IPS DF 6.9 (cell line): ENCODE results near the gene MYO5B.
"Not testable (repeated sequence)": the region's sequence is repeated elsewhere in the genome, so short reads cannot be mapped to it uniquely, and the experiment has no call there.

Source experiments
- DNase-seq: peaks from one replicate; pipeline ENCODE4 v3.0.0-alpha.2; 2013; ENCODE audit warnings: low read depth, low spot score
- H3K27ac ChIP-seq: one replicate; pipeline ENCODE4 v1.5.1; 2013; ENCODE audit warnings: low read length, control low read depth
- H3K27me3 ChIP-seq: 2 replicates; pipeline ENCODE4 v1.6.1; 2013; ENCODE audit warnings: mild to moderate bottlenecking, low read length; ENCODE audit not compliant: control insufficient read depth, insufficient read depth
- H3K36me3 ChIP-seq: 2 replicates; pipeline ENCODE4 v1.6.1; 2013; ENCODE audit warnings: low read length; ENCODE audit not compliant: control insufficient read depth, insufficient read depth
- H3K4me1 ChIP-seq: 2 replicates; pipeline ENCODE4 v1.6.1; 2013; ENCODE audit warnings: low read length; ENCODE audit not compliant: control insufficient read depth, insufficient read depth
- H3K4me3 ChIP-seq: 2 replicates; pipeline ENCODE4 v1.5.1; 2013; ENCODE audit warnings: mild to moderate bottlenecking, low read length
- H3K9me3 ChIP-seq: 2 replicates; pipeline ENCODE4 v1.6.1; 2013; ENCODE audit warnings: low read length, inconsistent platforms; ENCODE audit not compliant: control insufficient read depth, insufficient read depth
- WGBS: extraction: QIAGEN DNeasy Blood & Tissue Kit; methylation state at CpG from one replicate; pipeline ENCODE4 v1.1.7; 2013; ENCODE audit warnings: mixed read lengths, missing lambda C conversion rate; ENCODE audit not compliant: insufficient read length, insufficient coverage; 5-methylcytosine and 5-hydroxymethylcytosine counted together

The MYO5B gene

DNA sequence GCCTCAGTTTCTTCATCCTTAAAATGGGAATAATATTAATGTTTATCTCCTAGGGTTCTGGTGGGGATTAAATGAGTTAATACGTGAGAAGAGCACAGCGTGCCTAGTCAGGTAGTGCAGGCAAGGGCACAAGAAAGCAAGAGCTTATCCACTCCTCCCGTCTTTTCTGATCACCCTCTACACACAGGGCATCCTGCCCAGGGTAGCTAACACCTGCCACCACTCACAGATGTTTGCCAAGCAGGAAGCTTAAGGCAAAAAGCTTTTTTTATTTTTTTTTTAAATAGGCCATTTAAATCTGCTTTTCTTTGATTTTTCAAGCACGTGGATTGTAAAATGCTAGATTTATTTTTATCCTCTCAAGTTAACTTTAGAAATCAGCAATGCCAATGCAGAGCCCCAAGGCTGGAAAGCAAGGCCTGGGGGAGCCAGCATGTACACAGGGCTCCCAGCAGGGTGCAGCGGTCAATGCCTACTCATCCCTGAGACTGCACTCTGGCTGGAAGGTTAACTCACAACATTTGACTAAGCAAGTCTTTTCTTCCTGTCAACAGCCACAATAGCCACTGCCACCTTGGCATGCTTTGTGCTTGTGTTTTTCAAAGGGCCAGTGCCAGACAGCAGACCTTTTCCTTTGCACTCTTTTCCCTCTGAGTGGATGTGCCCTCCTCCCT, 295.2 kb downstream of the MYO5B start:
- no peak overlapping the region for H3K27ac ChIP-seq
- no peak overlapping the region; the same call in 1 of the 2 replicates for H3K4me3 ChIP-seq
- H3K9me3 ChIP-seq = no peaks in the 10 kb centered on the region
- no CpG with 5 or more reads among the region's 5 CpGs for WGBS
- DNase-seq = no peak
- no peaks in the 10 kb centered on the region for H3K27me3 ChIP-seq
- no peaks in the 10 kb centered on the region for H3K4me1 ChIP-seq
- no peaks in the 10 kb centered on the region for H3K36me3 ChIP-seq

DNA sequence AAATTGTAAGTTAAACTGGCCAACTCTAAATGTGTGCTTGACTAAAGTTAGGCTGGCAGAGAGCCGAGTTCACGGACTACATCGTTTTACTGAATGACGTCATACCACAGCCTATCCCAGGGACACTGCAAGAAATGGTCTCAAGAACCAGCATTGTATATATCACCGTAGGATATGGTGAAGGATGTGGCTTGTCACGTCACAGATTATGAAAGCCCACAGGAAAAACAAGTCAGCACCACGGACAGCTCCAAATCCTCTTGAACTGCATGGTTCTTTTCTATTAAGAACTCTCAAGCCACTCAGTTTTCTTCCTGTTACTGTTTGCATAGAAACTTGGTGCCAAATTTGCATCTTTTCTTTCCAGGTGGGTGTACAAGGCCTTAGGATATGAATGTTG, 296.5 kb downstream of the MYO5B start:
- peak; percentile 45 for DNase-seq
- H3K4me3 ChIP-seq = no peak overlapping the region

DNA sequence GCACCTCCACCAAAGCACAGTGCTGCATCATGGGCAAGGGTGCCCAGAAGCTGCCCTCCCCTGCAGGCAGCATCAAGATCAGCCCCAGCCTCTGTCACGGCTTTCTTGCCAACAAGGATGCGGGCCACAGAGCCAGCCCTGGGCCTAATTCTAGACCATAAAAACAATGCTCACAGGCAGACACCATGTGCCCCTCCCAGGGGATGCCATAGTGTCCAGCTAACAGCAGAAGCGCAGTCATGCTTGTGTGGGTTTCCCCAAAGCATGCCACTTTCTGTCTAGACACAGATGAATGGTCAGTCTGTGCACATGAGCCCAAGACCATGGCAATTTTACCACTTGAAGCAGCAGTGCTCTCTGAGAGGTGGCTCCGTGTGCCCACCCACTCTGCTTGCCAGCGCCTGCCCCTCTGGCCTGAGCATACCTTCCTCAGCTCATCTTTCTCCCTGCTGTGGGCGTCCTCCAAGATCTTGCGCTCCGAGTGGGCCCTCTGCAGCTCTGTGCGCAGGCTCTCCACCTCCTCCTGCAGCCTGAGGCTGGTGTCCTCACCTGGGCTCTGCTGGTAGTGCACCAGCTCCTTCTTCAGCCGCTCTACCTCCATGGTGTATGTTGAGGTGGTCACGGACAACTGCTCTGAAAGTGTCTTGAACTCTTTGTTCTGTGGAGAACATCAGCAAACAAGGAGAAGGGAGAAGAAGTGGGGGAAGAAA, 300.3 kb downstream of the MYO5B start:
- H3K36me3 ChIP-seq = no peaks in the 10 kb centered on the region
- H3K9me3 ChIP-seq = no peaks in the 10 kb centered on the region
- H3K4me3 ChIP-seq = no peak overlapping the region
- no CpG with 5 or more reads among the region's 11 CpGs for WGBS
- no peak for DNase-seq
- no peaks in the 10 kb centered on the region for H3K27me3 ChIP-seq
- H3K27ac ChIP-seq = no peak overlapping the region
- 0 out of 2 replicates have a peak, but pooled peaks cover 2% of the 10 kb centered on the region for H3K4me1 ChIP-seq

More for the DNA sequence above, 296.5 kb downstream of the MYO5B start:
- Histone ChIP-seq H3K9me3 (no peaks in the 10 kb centered on the region), H3K36me3 (no peaks in the 10 kb centered on the region), H3K27me3 (no peaks in the 10 kb centered on the region), H3K4me1 (no peaks in the 10 kb centered on the region), H3K27ac (no peak overlapping the region)
- no CpG with 5 or more reads among the region's 7 CpGs for WGBS

DNA sequence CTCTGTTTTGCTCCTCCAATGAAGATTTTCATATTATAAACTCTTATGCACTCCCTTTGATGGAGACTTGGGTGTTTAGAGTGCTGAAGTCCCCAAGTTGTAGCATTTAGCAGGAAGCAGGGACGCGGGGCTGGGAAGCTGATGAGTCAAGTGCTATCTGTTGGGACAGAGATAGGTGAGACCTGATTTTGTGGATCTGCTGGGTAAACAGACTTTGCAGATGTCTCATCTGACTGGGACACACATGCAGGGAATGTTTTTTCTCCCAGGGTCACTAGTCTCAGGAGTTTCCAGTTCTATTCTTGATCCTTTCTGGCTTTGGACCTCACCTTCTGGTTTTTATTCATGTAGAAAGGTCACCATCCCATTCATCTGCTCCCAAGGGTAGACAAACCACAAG, 301.9 kb downstream of the MYO5B start:
- no peak overlapping the region for H3K27ac ChIP-seq
- no peaks in the 10 kb centered on the region for H3K36me3 ChIP-seq
- H3K9me3 ChIP-seq = no peaks in the 10 kb centered on the region
- no peak for DNase-seq
- no CpG with 5 or more reads among the region's 2 CpGs for WGBS
- H3K4me1 ChIP-seq = 0 out of 2 replicates have a peak, but pooled peaks cover 2% of the 10 kb centered on the region
- H3K27me3 ChIP-seq = no peaks in the 10 kb centered on the region
- no peak overlapping the region for H3K4me3 ChIP-seq

DNA sequence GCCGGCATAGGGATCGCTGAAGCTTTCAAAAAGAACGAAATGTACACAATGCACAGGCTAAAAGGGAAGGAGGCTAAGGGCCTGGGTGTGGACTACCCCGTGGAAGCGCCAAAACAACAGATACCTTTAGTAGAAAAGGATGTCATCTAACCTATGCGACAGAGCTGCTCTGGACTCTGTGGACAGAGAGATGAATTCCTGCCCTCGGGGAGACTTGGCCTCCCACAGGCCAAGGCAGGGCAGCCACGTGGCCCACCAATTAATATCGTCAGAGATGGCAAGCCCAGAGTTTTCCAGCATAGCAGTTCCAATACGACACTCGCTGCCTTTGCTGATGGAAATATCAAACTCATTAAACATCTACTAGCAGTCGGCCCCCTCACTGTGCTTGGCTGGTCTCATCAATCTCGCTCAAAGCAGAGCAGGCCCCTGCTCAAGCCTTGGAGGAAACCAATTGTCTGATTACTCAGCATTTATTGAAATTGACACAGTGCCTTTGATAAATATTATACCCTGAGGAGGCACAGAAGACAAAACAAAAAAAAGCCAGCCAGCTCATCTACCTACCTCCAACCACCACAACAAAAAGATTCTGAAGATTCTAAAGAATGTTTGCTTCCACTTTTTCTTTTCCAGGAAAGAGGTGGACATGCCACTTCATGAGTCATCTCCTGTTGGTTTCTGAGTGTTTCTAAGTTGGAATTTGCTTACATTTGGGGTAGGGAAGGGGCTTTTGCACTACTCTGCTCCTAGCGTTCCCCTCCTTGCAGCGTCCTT, 302.6 kb downstream of the MYO5B start:
- H3K9me3 ChIP-seq = no peaks in the 10 kb centered on the region
- no peaks in the 10 kb centered on the region for H3K36me3 ChIP-seq
- WGBS = no CpG with 5 or more reads among the region's 15 CpGs
- H3K27ac ChIP-seq = no peak overlapping the region
- H3K4me3 ChIP-seq = no peak overlapping the region
- DNase-seq = no peak
- no peaks in the 10 kb centered on the region for H3K27me3 ChIP-seq
- 0 out of 2 replicates have a peak, but pooled peaks cover 2% of the 10 kb centered on the region for H3K4me1 ChIP-seq

DNA sequence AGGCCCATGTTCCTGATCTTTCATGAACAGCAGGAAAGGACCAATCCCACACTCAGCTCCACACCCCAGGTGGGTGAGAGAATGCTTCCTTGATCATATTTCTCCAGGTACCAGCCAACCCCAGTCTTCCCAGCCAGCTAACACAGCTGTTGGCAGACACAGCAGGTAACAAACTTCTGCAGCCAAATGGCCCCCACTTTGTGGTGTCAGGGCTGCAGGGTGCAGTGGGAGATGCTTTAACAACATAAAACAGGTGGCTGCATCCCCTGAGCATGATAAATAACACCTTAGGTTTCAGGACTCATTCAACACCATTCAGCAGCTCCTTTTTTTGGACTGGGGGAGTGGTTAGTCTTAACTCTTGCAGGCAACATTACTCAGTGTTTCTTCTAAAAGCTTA, 304.9 kb downstream of the MYO5B start:
- H3K36me3 ChIP-seq = no peaks in the 10 kb centered on the region
- no peaks in the 10 kb centered on the region for H3K9me3 ChIP-seq
- H3K4me1 ChIP-seq = 0 out of 2 replicates have a peak, but pooled peaks cover 2% of the 10 kb centered on the region
- no peak for DNase-seq
- H3K27ac ChIP-seq = no peak overlapping the region
- no peak overlapping the region for H3K4me3 ChIP-seq
- no peaks in the 10 kb centered on the region for H3K27me3 ChIP-seq

DNA sequence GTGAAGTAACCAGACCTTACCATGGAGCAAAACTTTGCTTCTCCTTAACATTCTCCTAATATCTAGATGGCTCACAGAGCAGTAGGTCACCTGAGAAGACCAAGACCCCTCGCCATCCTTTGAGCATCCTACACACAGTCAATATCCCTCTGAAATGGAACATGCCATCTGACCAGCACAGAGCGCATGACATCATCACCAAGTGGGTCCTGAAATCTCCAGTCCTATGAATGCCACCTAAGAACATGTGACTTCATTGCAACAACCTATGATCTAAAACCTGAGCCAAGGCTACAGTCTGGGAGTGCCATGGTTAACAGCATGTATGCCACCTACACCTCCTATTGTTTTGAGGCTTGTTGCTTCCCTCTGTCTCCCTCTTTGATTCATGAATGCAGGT, 305.4 kb downstream of the MYO5B start:
- H3K4me1 ChIP-seq = not testable (repeated sequence)

DNA sequence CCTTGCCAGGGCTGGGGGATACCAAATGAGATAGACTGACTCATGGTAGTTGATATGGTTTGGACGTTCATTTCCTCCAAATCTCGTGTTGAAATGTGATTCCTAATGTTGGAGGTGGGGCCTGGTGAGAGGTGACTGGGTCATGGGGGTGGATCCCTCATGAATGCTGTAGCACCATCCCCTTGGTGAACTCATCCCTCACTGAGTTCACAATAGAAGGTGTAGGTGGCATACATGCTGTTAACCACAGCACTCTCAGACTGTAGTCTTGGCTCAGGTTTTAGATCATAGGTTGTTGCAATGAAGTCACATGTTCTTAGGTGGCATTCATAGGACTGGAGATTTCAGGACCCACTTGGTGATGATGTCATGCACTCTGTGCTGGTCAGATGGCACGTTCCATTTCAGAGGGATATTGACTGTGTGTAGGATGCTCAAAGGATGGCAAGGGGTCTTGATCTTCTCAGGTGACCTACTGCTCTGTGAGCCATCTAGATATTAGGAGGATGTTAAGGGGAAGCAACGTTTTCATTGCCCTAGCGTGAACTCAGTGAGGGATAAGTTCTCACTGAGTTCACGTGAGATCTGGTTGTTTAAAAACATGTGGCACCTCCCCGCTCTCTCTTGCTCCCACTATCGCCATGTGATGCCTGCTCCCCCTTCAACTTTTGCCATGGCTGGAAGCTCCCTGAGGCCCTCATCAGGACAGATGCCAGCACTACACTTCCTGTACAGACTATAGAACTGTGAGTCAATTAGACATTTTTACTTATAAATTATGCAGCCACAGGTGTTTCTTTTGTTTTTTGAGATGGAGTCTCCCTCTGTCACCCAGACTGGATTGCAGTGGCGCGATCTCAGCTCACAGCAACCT, 307.8 kb downstream of the MYO5B start:
- no CpG with 5 or more reads among the region's 10 CpGs for WGBS
- Histone ChIP-seq H3K27ac (no peak overlapping the region), H3K36me3 (no peaks in the 10 kb centered on the region), H3K27me3 (no peaks in the 10 kb centered on the region), H3K4me1 (0 out of 2 replicates have a peak, but pooled peaks cover 2% of the 10 kb centered on the region), H3K4me3 (no peak overlapping the region), H3K9me3 (no peaks in the 10 kb centered on the region)
- no peak for DNase-seq

More for the DNA sequence above, 305.4 kb downstream of the MYO5B start:
- not testable (repeated sequence) for H3K27me3 ChIP-seq, H3K9me3 ChIP-seq, H3K36me3 ChIP-seq, H3K27ac ChIP-seq, H3K4me3 ChIP-seq, DNase-seq
- no CpG with 5 or more reads among the region's 2 CpGs for WGBS

DNA sequence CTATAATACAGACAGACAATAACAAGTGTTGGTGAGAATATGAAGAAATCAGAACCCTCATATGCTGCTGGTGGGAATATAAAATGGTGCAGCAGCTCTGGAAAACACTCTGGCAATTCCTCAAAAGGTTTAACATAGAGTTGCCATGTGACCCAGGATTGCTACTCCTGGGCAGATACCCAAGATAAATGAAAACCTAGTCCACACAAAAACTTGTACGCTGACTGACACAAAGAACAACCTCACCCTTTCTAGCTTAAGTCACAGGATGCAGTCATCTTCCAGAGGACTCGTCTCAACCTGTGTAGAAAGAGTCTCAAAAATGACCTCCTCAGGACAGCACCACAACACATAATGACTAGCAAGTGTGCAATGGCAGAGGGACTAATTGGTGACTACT, 310.0 kb downstream of the MYO5B start:
- WGBS = no CpG with 5 or more reads among the region's 2 CpGs

DNA sequence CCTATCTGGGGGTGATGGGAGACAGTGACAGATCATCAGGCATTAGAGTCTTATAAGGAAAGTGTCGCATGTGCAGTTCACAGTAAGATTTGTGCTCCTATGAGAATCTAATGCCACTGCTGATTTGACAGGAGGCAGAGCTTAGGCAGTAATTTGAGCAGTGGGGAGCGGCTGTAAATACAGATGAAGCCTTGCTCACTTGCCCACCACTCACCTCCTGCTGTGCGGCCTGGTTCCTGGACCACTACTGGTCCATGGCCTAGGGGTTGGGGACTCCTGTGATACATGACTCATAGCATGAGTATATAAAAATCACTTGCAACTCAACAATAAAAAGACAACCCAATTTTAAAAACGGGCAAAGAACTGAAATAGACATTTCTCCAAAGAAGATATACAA, 310.5 kb downstream of the MYO5B start:
- no peaks in the 10 kb centered on the region for H3K27me3 ChIP-seq
- no peak for DNase-seq
- H3K4me1 ChIP-seq = no peaks in the 10 kb centered on the region
- H3K9me3 ChIP-seq = no peaks in the 10 kb centered on the region
- H3K36me3 ChIP-seq = no peaks in the 10 kb centered on the region
- no CpG with 5 or more reads among the region's 4 CpGs for WGBS
- H3K4me3 ChIP-seq = no peak overlapping the region
- no peak overlapping the region for H3K27ac ChIP-seq

More for the DNA sequence above, 310.0 kb downstream of the MYO5B start:
- Histone ChIP-seq H3K9me3 (no peaks in the 10 kb centered on the region), H3K4me3 (no peak overlapping the region), H3K4me1 (0 out of 2 replicates have a peak, but pooled peaks cover 1% of the 10 kb centered on the region), H3K36me3 (no peaks in the 10 kb centered on the region), H3K27me3 (no peaks in the 10 kb centered on the region), H3K27ac (no peak overlapping the region)
- DNase-seq = no peak
